Amygdala (tissue), 56 donors: ENCODE results near the gene HDAC4.

ENCODE experiments used
- DNase-seq, 56 donors: peaks; one replicate each; lab custom pipeline; 2025; lab: John Stamatoyannopoulos, UW

The HDAC4 gene

DNA sequence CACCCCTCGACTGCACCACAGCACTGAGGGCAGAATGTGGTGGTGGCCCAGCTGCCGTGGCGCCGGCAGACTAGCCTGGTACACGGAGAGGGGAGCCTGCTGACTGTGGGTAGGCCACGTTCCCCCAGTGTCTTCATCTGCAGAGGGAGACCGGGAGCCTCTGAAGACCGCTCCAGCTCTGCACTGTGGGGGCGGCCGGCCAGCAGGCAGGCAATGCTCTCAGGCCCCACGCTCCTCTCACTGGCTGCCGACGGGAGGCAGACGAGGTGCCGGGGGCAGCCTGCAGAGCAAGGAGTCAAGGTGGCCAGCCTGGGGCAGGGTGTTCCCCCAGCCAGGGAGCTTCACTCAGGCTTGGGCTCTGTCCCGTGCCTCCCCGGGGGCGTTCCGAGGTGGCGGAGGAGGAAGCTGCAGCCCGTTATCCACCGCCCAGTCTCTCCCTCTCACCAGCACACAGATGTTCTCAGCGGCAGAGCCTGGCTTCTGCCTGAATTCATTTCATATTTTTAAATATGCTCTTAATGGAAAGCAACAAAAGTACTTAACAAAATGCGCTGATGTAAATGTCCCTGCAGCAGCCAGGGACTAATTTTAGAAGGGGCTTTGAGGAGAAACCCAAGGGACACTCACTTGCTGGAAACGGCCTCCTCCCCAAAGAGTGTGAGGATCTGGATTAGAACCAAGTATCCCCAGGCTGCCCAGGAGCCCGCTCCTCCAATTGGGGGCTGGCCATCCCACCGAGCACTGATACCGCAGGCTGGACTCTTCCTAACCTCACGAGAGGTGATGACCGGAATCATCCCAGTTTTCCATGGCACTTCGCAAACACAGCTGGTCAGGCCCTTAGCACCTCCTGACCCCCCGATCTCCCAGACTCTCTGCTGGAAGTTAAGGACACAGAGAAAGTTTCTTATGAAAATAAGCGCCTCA lies 87.8 kb downstream of the HDAC4 start:
- DNase-seq: no peak

DNA sequence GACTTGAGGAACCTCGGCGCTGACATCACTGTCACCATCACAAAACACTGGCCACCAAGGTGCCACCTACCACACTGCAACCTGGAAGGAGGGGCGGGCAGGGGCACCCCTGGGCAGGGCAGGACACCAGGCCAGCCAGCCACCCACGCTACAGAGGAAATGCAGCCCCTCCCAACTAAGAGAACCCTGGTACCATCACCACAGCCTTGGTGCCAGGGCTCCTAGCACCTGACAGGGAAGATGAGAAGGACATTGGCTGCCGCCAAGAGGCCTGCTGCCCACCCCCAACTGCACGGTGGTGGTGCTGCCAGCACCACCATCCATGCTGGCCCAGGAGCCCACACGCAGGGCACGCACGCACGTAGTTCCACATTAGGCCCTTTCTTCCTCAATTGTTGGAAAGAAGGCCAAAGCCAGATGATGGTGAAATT lies 88.7 kb downstream of the HDAC4 start:
- DNase-seq: no peak

DNA sequence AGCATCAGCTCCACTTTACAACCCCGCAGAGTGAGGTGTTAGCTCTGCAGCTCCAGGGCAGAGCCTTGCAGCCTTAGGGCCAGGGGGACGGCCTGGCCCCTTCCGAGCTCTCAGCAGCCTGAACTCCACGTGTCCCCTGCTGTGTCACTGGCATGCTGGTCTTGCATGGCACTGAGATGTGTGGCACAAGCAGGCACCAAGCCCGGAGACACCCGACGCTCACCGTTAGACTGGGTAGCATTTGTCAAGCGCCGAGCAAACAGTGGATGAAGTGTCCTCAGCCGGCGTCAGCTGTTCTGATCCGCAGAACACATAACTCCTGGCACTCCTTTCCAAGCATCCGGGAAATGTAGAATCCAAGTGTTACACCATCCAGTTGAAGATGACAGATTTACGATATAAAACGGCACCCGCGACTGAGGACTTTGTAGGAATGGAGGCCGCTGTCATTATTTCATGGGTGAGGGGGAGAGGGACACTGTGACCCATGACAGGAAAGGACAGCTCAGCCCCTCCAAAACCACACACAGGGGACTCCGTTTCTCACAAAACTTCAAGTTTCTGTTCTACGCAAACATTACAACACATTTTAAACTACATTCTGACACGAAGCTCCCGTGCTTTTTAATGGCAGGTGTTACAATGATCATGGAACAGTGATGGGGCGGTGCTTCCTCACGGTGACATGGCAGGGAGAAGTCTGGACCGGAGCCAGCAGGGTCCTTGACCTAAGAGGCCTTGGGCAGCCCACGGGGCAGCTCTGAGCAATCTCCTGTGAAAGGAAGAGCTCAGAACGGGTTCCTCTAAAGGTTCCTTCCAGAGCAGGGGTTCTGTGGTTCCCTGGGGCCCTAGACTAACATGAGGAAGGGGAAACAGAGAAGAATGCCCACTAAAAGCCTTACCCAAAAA lies 89.4 kb downstream of the HDAC4 start:
- DNase-seq: peak in 14 of 56 donors; percentile 41 to 66 (median 48)

DNA sequence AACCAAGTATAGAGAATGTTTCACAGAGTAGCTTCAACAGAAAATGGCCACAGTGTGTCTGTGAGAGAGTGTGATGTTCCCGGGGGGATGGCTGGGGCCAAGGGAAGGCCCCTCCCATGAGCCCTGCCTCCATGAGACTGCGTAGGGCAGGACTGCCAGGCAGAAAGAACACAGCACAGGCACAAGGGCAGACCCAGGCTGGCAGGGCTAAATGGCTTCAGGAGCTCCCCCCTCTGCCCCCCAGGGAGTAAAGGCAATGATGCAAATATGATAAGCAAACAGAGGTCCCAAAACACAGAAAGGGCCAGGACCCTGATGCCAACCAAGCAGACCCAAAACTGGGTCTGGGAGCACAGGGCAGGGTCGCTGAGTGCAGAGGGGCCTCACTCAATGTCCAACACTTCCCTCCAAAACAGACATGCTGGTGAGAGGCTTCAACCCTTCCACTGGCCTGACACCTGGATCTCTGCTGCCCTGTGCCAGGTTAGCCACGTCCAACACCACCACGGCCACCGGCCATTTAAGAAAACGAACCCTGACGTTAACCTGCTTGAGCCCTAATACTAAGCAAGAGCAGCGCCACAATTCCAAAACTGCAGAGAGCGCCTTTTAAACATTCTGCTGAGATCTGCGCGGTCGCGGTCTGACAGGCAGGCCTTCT lies 90.3 kb downstream of the HDAC4 start:
- DNase-seq: peak in 9 of 56 donors; percentile 44 to 59 (median 51)

DNA sequence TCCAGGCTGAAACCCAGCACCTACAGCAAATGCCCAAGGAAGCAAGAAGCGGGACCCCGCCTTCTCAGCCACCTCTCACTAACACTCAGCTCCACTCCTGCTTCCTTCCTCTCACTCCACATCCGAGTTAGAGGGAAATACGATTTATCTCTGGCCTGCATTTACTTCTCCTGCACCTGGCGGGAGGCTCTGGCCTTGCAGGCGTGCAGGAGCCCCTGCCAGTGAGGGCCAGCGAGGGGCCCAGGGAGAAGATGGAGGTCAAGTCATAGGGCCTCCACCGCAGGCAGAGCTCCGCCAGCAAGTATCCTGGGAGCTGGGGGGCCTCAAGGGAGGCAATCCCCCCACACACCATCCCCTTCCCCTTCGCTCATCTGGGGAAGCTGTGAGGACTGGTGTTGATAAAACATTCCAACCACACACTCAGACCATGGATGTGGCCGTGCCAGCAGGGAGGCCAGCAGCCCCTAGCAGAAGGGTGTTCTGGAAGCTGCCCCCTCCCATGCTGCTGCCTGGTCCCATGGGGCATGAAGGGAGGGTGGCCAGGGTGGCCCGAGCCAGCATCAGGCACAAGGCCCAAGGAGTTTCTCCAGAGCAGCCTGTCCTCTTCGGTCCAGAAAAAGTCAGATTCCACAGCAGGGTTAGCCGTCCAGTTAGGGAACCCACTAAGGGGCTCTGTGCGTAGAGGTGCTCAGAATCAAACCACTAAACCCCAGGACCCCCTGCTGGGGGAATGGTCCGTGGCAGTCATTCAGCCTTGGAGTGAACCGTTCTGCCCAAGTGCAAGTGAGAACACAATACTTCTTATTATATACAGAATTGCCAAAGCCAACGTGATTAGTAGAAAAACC lies 91.2 kb downstream of the HDAC4 start:
- DNase-seq: no peak

DNA sequence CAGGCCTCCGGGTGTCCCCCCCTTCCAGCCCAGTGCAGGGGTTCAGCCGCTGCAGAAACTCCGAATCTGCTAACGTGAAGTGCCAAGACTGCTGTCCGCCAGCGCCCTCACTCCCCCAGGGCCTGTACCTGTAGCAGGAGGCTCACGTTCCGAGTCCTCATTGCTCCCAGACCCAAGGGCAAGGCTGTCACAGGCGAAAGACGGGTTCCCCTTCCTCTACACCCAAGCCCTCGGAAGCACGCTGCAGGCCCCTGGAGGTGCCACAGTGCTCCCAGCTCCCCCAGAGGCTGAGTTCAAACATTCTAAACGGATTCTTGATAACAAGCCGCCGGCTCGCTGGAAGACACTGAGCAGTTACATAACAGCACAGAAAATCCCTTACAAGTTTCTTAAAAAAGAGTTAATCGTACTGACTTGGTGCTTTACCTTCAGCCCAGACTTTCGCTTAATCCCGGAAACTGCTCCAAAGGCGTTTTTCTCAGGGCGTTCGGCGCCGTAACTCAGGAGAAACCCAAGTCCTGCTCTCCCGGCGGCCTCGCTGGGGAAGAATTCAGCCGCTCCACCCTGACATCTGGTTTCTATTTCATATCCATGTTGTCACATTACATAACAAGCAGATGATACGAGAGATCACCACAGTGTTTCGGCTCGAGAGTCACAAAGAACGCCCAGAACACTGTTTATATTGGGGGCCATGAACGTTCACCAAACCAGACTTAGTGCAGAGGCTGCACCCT lies 92.0 kb downstream of the HDAC4 start:
- no peak for DNase-seq

DNA sequence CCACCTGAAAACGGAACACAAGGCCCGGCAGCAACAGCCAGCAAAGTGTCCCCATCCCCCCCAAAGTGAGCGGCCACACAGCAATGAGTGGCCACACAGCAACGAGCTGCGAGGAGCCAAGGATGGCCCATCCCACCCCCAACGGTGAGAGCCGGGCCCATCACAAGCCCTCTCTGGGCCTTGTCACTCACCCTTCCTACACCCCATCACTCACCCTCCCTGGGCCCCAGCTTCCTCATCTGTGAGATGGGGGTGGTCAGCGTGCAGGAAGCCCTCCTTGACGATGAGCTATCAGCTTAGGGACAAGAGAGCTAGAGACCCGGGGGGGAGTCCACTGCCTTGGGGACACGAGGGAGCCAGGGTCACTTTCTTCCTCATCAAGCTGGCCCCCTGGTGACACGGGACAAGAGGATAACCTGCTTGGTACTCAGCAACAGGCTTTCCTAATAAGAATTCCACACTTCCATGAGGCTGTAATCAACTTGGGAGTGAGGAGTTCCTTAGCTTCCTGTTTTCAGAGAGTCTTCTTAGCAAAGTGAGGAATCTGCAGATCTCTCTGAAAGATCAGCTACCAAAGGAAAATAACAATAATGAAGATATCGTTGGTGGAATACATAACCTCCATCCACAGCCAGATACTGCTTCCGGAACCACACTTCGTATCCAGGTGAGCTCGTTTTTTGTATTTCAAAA lies 92.8 kb downstream of the HDAC4 start:
- no peak for DNase-seq

DNA sequence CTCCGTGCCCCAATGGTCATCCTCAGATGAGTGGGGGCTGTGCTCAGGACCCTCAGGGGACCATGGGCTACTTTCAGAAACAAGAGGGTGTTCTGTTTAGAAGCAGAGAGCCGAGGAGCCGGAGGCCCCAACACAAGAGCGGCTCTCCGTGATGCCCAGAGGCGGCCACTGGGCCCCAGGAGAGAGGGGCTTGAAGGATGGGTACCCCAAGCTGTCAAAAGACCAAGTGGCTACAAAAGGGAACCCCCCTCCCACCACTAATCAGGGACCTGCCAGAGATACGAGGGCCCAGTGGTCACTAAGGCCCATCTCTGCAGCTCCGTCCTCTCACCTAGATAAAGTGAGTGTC lies 93.6 kb downstream of the HDAC4 start:
- no peak for DNase-seq

DNA sequence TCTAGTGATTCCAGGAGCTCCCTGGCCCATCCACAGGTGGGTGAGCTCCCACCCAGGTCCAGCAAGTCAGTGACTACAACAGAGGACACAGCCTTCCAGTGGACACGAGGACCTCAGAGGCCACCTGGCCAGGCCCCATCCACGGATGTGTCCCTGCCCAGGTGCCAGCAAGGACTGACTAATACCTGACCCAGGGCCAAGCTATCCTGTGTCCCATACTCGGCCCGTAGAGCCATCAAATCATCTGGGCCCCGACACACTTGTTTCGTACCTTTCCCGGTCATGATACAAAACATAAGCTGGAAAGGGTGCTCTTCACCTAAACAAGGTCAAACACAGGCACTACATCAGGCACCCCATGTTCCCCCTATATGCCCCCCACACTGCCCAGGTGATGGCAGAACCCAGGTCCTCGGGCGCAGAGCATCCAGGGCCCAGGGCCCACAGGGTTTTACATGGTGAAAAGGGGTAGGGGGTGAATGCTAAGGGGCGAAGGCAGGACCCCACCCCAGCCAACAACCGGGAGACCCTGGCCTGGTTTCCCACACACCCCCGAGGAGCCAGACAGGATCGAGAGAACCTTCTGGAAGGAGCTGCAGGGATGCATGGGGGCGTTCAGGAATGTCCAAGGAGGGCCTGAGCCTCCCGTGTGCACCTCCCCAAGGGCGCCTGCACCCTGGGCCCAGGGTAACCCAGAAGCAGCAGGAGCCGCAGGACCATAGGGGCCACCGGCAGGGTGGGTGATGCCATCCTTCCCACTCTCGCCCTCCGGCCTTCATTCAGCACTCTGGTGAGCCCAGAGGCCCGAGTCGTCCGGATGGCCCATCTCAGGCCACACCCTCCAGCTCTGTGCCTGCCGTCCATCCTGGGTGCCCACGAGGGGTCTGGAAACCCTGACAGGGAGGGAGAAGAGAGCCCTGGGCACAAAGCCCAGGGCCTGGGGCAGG lies 94.3 kb downstream of the HDAC4 start:
- no peak for DNase-seq

DNA sequence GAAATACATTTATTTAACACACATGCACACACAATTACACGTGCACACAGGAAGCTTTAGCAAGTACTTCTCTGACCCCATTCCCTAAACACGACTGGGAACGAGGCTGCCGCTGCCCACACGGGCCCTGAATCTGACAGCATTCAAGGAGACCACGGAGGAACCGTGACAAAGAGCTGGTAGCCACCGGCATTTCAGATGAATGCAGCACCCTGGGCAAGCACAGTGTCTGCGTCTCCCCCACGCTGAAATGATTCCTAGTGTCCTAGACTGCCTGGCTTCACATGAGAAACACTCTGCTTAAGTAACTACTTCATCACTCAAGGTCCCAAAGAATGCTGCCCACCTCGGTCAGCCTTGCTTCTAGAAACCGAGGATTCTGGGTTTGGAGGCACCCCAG lies 95.0 kb downstream of the HDAC4 start:
- no peak for DNase-seq

DNA sequence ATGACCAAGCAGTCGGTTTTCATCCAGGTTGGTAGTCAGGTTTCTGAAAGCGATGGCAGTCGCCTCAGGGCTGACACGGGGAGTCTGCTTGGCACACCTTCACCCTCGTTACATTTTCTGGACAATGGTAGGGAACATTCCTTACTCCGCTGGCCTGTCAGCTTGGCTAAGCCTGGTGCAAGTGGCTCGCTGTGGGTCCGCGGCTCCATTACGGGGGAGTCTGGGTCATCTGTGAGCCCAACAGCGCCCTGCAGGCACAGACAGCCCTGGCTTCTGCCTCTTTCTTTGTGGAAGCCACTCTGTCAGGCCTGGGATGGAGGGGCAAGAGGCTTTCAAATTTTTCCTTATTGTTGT lies 95.6 kb downstream of the HDAC4 start:
- DNase-seq: no peak

DNA sequence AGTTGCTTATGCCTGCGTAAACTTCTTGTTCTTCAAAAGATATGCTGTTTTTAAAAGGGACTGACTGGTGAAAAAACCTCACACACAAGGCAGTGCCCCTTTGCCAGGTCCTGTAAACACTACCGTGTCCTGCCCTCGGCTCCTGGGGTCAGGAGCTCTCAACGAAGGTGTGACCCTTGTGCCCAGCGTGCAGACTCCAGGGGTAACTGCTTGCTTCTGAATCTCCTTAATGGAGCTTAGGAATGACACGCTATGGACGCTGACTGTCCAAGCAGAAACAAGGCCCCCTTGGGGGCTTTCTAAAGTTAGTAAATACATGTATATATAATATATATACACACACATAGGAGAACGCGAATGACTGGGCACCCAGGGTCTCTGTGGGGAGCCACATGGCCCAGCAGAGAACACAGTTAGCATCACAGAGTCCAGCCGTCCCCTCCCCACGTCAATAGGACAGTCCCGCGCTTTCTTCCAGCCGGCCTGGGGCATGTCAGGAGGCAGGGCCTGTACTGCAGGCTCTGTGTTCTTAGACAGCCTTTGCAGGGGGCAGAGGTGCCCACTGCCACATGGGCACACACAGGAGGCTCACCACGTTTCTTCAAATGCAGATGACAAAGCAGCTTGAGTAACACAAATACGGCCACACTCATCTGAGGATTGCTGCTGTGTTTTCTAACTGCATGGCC lies 96.1 kb downstream of the HDAC4 start:
- peak in 1 of 56 donors; percentile 26 for DNase-seq

DNA sequence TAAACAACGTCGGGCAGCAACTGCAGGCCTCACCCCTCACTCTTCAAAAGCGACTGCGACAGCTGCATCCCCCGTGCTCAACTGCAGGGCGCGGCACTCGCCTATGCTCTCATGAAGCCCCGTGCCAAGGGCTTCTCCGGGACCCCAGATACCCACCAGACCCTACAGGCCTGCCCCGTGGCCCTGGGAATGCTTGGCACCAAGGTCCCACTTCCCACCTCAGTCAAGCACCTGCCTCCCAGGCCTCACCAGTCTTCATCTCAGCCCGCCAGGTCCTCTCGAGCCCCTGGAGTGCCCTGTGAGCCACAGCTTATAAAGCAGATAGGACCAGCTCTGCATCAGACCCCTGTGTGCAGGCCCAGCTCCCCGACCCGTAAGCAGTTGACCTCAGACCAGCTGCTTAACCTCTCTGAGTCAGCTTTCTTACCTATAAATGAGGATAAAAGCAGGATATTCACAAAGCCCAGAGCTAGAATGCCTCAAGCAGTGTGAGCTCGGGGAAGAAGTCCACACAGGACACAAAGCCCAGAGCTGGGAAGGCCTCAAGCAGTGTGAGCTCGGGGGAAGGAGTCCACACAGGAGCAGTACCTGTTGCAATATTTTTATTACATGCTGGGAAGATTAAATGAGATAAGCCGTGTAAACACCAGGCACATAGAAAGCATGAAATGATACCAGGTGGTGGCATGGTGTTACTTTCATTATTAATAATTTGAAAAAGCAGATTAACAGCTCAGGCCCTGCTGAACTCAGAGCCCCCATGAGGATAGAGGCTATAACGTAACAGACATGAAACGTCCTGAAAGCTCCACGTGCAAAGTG lies 96.9 kb downstream of the HDAC4 start:
- no peak for DNase-seq

DNA sequence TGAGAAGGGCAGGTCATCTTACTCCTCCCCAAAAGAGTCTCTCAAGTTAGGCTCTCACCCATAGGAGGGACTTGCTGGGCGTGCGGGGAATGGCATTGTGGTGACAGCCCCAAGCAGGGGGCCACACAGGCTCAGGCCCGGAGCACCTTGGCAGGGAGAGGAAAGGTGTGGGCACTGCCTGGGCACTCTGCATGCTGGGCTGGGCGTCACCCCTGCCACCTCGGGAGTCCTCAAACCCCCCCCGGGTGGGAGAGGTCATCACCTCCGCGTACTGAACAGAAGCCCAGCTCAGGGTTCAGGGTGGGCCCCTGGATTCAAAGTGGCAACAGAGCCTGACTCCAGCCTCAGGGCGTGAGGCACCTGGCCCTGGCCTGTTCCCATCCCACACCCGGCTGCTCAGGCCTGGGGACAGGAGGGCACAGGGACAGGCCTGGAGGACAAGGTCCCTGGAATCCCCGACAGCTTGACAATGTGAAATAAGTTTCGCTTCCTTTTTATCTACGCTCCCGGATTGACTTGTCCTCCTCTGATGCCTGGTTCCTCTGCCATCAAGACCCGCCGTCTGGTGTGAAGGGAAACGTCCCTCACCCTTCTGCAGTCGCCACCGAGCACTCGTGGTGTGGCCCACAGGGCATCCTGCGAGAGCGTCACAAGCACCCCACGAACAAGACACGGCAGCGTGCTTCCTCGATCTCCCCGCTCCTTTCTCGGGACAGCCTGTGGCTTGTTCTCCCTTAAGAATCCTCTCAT lies 97.8 kb downstream of the HDAC4 start:
- DNase-seq: peak in 1 of 56 donors; percentile 53

DNA sequence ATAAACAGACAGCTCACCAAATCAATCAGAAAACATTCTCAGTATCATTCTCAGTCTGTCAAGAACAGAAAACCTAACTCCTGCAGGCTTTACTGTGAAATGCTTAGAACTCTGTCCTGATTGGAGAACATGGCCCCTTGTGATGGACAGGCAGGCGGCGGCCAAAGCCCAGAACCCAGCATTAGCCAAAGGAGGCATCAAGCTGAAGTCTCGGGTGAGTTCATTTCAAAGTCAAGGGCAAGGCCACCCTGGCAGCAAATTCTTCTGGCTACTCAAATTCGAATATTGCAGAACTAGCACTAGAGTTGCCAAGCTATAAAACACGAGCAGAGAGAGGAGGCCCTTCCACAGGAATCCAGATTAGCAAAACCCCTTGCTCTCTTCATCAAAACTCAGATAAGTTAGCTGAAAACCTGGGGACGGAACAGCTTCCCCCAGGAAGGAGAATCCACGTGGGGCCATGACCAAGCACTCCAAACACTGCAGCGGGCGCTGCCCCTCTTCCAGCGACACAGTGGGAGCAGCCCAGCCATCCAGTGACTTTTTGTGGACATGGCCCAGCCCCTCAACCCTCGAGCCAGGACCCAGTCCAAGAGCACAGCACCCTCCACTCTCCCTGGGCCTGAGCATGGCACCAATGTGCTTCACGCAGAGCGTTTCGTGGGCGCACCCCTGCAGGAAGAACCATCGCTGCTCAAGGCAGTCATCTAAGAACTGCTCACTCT lies 98.6 kb downstream of the HDAC4 start:
- no peak for DNase-seq
